Liver (tissue), 9 donors: ENCODE results near the gene PEAR1. TPM values are rescaled to one million over a fixed set of nuclear protein-coding genes. Genes with fewer than 3 reads are reported as not detected.

ENCODE experiments used
- DNase-seq: peaks from one replicate; pipeline ENCODE4 v3.0.0-alpha.2; 2017; ENCODE audit warnings: low spot score
- H3K27ac ChIP-seq, 2 donors: one replicate each; pipeline ENCODE4 v1.7.0; 2013; ENCODE audit warnings: inconsistent platforms in 2 of 2, low read length in 2 of 2, control low read depth in 1 of 2, low read depth in 1 of 2, mild to moderate bottlenecking in 1 of 2
- H3K27me3 ChIP-seq, 4 donors: one replicate each; pipeline versions ENCODE4 v1.6.1 to v1.7.0; 2013; ENCODE audit warnings: low read length in 3 of 4, inconsistent platforms in 1 of 4, mild to moderate bottlenecking in 1 of 4, moderate library complexity in 1 of 4; ENCODE audit not compliant: control insufficient read depth in 4 of 4, insufficient read depth in 4 of 4
- H3K36me3 ChIP-seq, 4 donors: one replicate each; pipeline versions ENCODE4 v1.6.1 to v1.7.0; 2013; ENCODE audit warnings: low read length in 3 of 4, mild to moderate bottlenecking in 3 of 4, low read depth in 1 of 4, moderate library complexity in 1 of 4; ENCODE audit not compliant: control insufficient read depth in 4 of 4, insufficient read depth in 3 of 4
- H3K4me1 ChIP-seq, 4 donors: one replicate each; pipeline versions ENCODE4 v1.6.1 to v1.7.0; 2013; ENCODE audit warnings: low read length in 3 of 4, mild to moderate bottlenecking in 3 of 4, moderate library complexity in 1 of 4; ENCODE audit not compliant: control insufficient read depth in 4 of 4, insufficient read depth in 4 of 4
- H3K4me3 ChIP-seq, 3 donors: one replicate each; pipeline versions ENCODE4 v1.6.1 to v1.7.0; 2013; ENCODE audit warnings: low read length in 3 of 3, control low read depth in 1 of 3, low read depth in 1 of 3, mild to moderate bottlenecking in 1 of 3
- H3K9ac ChIP-seq, 2 donors: one replicate each; pipeline ENCODE4 v1.7.0; 2013; ENCODE audit warnings: low read length in 2 of 2, mild to moderate bottlenecking in 2 of 2, moderate library complexity in 2 of 2, control low read depth in 1 of 2, low read depth in 1 of 2
- H3K9me3 ChIP-seq, 4 donors: one replicate each; pipeline versions ENCODE4 v1.6.1 to v1.7.0; 2013; ENCODE audit warnings: low read length in 3 of 4; ENCODE audit not compliant: control insufficient read depth in 4 of 4
- ATF3 ChIP-seq: IDR thresholded peaks from 2 replicates; pipeline ENCODE4 v1.6.1; 2016; ENCODE audit warnings: antibody characterized with exemption
- EGR1 ChIP-seq, 2 donors: IDR thresholded peaks; 2 replicates each; pipeline ENCODE4 v1.6.1; 2016 to 2018; ENCODE audit warnings: antibody characterized with exemption in 2 of 2, low read depth in 2 of 2
- FOXA1 ChIP-seq: IDR thresholded peaks from 2 replicates; pipeline ENCODE4 v1.6.1; 2016; ENCODE audit warnings: antibody characterized with exemption
- GABPA ChIP-seq, 2 donors: IDR thresholded peaks in 1 of 2; conservative IDR thresholded peaks in 1 of 2; 2 replicates each; pipeline ENCODE4 v1.6.1; 2016; ENCODE audit warnings: antibody characterized with exemption in 2 of 2, mild to moderate bottlenecking in 1 of 2, moderate library complexity in 1 of 2
- HNF4G ChIP-seq: IDR thresholded peaks from 2 replicates; pipeline ENCODE4 v1.6.1; 2016; ENCODE audit warnings: antibody characterized with exemption
- JUND ChIP-seq, 2 donors: IDR thresholded peaks; 2 replicates each; pipeline ENCODE4 v1.6.1; 2016; ENCODE audit warnings: antibody characterized with exemption in 2 of 2
- RAD21 ChIP-seq, 2 donors: IDR thresholded peaks; 2 replicates each; pipeline ENCODE4 v1.6.1; 2016; ENCODE audit warnings: antibody characterized with exemption in 2 of 2, mild to moderate bottlenecking in 2 of 2
- RXRA ChIP-seq, 2 donors: IDR thresholded peaks; 2 replicates each; pipeline ENCODE4 v1.6.1; 2017 to 2018; ENCODE audit warnings: antibody characterized with exemption in 2 of 2, mild to moderate bottlenecking in 1 of 2
- SP1 ChIP-seq: IDR thresholded peaks from 2 replicates; pipeline ENCODE4 v1.6.1; 2018; ENCODE audit warnings: antibody characterized with exemption, mild to moderate bottlenecking
- YY1 ChIP-seq: IDR thresholded peaks from 2 replicates; pipeline ENCODE4 v1.6.1; 2016; ENCODE audit warnings: antibody characterized with exemption, mild to moderate bottlenecking
- ZBTB33 ChIP-seq: IDR thresholded peaks from 2 replicates; pipeline ENCODE4 v1.6.1; 2016; ENCODE audit warnings: antibody characterized with exemption
- WGBS: extraction: QIAGEN DNeasy Blood & Tissue Kit; methylation state at CpG from one replicate; pipeline ENCODE4 v1.1.7; 2013; 5-methylcytosine and 5-hydroxymethylcytosine counted together
- polyA plus RNA-seq, 2 donors: library from polyadenylated mRNA; stranded (reverse) in 1 of 2; unstranded in 1 of 2; fragments of 200-250 nt in 1 of 2; fragments of >200 nt in 1 of 2; fragmentation: Nextera tagmentation in 1 of 2; extraction: Ambion mirVana in 1 of 2; gene quantifications; one replicate each; pipeline versions ENCODE4 v1.2.1 to v1.2.3, GENCODE V29; 2013 to 2015
- total RNA-seq, 2 donors: library from RNA; depleted of rRNA; stranded (reverse); fragments of >200 nt; gene quantifications; one replicate each; pipeline ENCODE4 v1.2.3, GENCODE V29; 2014
- TF ChIP-seq, protein P1 (sequence below): IDR thresholded peaks from 2 replicates; pipeline ENCODE4 v1.6.1; 2016; ENCODE audit warnings: antibody characterized with exemption
- TF ChIP-seq, protein P2 (sequence below): fragments of 150-350 bp; IDR thresholded peaks from 2 replicates; pipeline ENCODE4 v1.5.1; 2017; ENCODE audit warnings: improper control_type of control experiment, low read depth, low read length; ENCODE audit not compliant: missing input control
- donor health status: healthy.
- donor health status: healthy.
- donor health status: healthy.
- donor health status: healthy.
- donor health status: healthy.

Gene PEAR1
- total and polyA plus RNA-seq, 4 donors = 2.1 to 4.4 (median 3.1) TPM

DNA sequence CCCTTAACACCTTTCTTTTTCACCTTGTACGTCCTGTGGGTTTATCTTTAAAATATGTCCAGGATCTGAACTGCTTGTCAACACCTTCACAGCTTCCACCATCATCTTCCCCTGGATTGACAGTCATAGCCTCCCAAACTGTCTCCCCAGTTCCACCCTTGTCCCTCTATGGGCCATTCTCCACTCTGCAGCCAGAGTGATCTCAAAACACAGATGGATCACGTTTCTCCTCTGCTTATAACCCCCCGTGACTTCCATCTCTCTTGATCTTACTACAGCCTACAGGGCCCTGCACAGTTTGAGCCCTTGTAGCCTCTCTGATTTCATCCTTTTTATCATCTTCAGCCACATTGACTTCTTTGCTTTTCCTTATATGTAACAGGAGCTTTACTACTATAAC, 38.9 kb upstream of the PEAR1 start:
- Histone ChIP-seq H3K4me3 (no peak overlapping the region), H3K9ac (no peak overlapping the region), H3K36me3 (no peaks in the 10 kb centered on the region), H3K27me3 (peaks cover 0 to 5% (median 2%) of the 10 kb centered on the region in 4 donors), H3K27ac (no peak overlapping the region), H3K9me3 (no peaks in the 10 kb centered on the region), H3K4me1 (peaks cover under 1 to 30% (median 13%) of the 10 kb centered on the region in 4 donors)
- TF ChIP-seq, protein P1, sequence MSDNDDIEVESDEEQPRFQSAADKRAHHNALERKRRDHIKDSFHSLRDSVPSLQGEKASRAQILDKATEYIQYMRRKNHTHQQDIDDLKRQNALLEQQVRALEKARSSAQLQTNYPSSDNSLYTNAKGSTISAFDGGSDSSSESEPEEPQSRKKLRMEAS = no peak
- no peak for TF ChIP-seq RAD21 (IDR thresholded peaks at IDR 0.05)
- TF ChIP-seq RXRA (IDR thresholded peaks at IDR 0.05) = no peak
- TF ChIP-seq ZBTB33 = no peak
- no peak for TF ChIP-seq YY1
- TF ChIP-seq EGR1 (IDR thresholded peaks at IDR 0.05; ENCODE audit: low read depth in 2 of 2) = no peak
- TF ChIP-seq HNF4G = no peak
- no peak for DNase-seq
- WGBS = 67% methylated on average over 3 of the region's 3 CpGs

DNA sequence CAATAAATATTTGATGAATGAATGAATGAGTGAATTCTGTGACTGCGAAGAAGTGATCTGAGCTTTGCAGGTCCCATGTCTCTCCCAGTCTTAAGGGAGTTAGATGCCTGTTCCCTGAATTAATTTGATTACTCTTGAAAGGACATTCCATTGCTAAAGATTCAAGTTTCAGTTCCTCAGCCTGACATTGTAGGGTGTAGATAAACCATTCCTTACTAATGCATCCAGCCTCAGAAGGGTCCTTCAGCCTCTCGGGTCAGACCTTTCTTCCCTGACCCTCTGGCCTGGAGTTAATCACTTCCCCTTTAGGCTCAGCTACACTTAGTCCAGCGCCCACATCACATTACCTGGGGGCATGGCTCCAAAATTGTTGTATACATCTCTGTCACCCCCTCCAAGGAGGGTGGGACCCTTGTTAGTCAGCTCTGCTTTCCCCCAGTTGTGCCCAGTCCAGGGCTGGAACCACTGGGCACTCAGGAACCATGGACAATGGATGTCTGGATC, 37.2 kb upstream of the PEAR1 start:
- Histone ChIP-seq H3K9ac (no peak overlapping the region), H3K9me3 (no peaks in the 10 kb centered on the region), H3K27me3 (peaks cover 0 to 10% (median 6%) of the 10 kb centered on the region in 4 donors), H3K27ac (no peak overlapping the region), H3K36me3 (no peaks in the 10 kb centered on the region), H3K4me1 (peaks cover 4 to 39% (median 22%) of the 10 kb centered on the region in 4 donors), H3K4me3 (no peak overlapping the region)
- TF ChIP-seq, protein P2, sequence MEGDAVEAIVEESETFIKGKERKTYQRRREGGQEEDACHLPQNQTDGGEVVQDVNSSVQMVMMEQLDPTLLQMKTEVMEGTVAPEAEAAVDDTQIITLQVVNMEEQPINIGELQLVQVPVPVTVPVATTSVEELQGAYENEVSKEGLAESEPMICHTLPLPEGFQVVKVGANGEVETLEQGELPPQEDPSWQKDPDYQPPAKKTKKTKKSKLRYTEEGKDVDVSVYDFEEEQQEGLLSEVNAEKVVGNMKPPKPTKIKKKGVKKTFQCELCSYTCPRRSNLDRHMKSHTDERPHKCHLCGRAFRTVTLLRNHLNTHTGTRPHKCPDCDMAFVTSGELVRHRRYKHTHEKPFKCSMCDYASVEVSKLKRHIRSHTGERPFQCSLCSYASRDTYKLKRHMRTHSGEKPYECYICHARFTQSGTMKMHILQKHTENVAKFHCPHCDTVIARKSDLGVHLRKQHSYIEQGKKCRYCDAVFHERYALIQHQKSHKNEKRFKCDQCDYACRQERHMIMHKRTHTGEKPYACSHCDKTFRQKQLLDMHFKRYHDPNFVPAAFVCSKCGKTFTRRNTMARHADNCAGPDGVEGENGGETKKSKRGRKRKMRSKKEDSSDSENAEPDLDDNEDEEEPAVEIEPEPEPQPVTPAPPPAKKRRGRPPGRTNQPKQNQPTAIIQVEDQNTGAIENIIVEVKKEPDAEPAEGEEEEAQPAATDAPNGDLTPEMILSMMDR = no peak
- TF ChIP-seq ATF3 (no peak), RXRA (IDR thresholded peaks at IDR 0.05) (no peak), SP1 (no peak), JUND (IDR thresholded peaks at IDR 0.05) (no peak), EGR1 (IDR thresholded peaks at IDR 0.05; ENCODE audit: low read depth in 2 of 2) (no peak), GABPA (IDR thresholded peaks at IDR 0.05 in 1 of 2, conservative IDR thresholded peaks at IDR 0.05 in 1 of 2) (no peak)
- DNase-seq = no peak
- 84% methylated on average over 3 of the region's 3 CpGs for WGBS

DNA sequence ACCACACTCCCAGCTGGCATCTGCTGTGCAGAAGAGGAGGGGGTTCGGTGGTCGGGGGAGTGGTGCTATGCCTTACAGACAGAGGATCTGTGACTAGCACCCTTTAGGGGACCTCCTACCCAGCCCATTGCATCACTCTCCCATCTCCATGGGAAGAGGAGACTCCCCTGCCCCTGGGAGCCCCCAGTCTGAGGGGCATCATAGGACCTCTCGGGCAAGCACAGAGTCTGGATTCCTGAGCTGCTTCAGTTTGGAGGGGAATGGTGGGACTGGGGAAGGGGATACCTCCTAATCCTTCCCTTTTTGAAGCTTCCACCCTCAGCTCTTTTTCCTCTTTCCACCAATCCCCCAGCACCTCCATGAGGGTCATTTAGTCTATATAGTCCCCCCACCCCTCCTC, 36.0 kb upstream of the PEAR1 start:
- no peak overlapping the region for H3K27ac ChIP-seq
- H3K9ac ChIP-seq = no peak overlapping the region
- H3K36me3 ChIP-seq = no peaks in the 10 kb centered on the region
- no peak for DNase-seq
- WGBS = 69% methylated on average over 3 of the region's 3 CpGs
- no peaks in the 10 kb centered on the region for H3K9me3 ChIP-seq
- H3K4me1 ChIP-seq = peaks cover 4 to 27% (median 15%) of the 10 kb centered on the region in 4 donors
- no peak overlapping the region for H3K4me3 ChIP-seq
- peaks cover 0 to 15% (median 8%) of the 10 kb centered on the region in 4 donors for H3K27me3 ChIP-seq
- TF ChIP-seq ATF3 (no peak), RAD21 (IDR thresholded peaks at IDR 0.05) (no peak), EGR1 (IDR thresholded peaks at IDR 0.05; ENCODE audit: low read depth in 2 of 2) (no peak), YY1 (no peak), JUND (IDR thresholded peaks at IDR 0.05) (no peak), RXRA (IDR thresholded peaks at IDR 0.05) (no peak), GABPA (IDR thresholded peaks at IDR 0.05 in 1 of 2, conservative IDR thresholded peaks at IDR 0.05 in 1 of 2) (no peak), FOXA1 (no peak), ZBTB33 (no peak)
- TF ChIP-seq, protein P2 = no peak
- TF ChIP-seq, protein P1 = no peak
